ENCODE results near the gene ARID3B. TPM values are rescaled to one million over a fixed set of nuclear protein-coding genes. Genes with fewer than 3 reads are reported as not detected.

ARID3B gene
- total RNA-seq, 1 experiment from 2014 or later = 36.1 TPM

DNA sequence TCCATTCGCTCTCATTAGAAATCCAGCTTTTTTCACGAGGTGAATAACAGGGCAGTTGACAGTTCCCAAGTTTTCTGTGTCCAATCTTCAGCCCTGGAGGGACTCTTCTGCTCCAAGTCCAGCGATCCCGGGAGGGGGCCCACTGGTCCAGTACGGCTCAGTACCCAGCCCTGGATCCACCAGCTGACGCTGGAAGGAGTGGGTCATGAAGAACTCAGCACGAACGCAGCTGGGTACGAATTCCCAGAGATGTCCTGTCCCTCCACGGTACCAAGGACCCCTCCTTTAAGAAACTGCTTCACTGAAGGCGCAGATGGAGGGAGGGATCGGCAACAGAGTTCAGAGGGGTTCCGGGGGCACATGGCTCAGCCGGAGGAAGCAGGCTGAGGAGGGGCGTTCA is 58.1 kb downstream of the ARID3B start:
- intact Hi-C loops (cut with micrococcal nuclease; ENCODE audit: unreplicated experiment) = loop anchor here (2.0 kb wide), 2 partner anchors 16 to 58 kb away; partner anchors contain the start of genes ARID3B and CLK3
- Histone ChIP-seq H3K9me3 (no peaks in the 10 kb centered on the region), H3K36me3 (ENCODE audit: control insufficient read depth, insufficient read depth, low read length) (no peaks in the 10 kb centered on the region; the same call in 1 of the 2 replicates), H3K4me3 (ENCODE audit: low read depth, low read length) (peak overlapping the region; percentile 53), H3K4me1 (peaks cover 10% of the 10 kb centered on the region), H3K27me3 (replicated peaks; ENCODE audit: control insufficient read depth, insufficient read depth, low read length) (no peaks in the 10 kb centered on the region)
- peak overlapping the region; percentile 91 for H3K27ac Mint-ChIP-seq (ENCODE audit: unreplicated experiment)
- H3K27me3 Mint-ChIP-seq (ENCODE audit: insufficient read depth, unreplicated experiment) = no peaks in the 10 kb centered on the region
- peaks cover 11% of the 10 kb centered on the region for H3K4me1 Mint-ChIP-seq (ENCODE audit: low read depth, unreplicated experiment)
- no peak for DNase-seq
- no TSS peak for BruUV-seq (replicated peaks)
- CTCF ChIA-PET = interaction anchor here (0.8 kb wide), 1 partner anchor 32 kb away, joined by 3 read pairs; no protein-coding TSS in a partner anchor
- peaks cover 32% of the 10 kb centered on the region for H3K36me3 Mint-ChIP-seq (ENCODE audit: insufficient read depth, unreplicated experiment)
- no peaks in the 10 kb centered on the region for H3K9me3 Mint-ChIP-seq (ENCODE audit: unreplicated experiment)
- H3K4me3 Mint-ChIP-seq (ENCODE audit: unreplicated experiment) = peak overlapping the region; percentile 88
- TF ChIP-seq, protein P1, sequence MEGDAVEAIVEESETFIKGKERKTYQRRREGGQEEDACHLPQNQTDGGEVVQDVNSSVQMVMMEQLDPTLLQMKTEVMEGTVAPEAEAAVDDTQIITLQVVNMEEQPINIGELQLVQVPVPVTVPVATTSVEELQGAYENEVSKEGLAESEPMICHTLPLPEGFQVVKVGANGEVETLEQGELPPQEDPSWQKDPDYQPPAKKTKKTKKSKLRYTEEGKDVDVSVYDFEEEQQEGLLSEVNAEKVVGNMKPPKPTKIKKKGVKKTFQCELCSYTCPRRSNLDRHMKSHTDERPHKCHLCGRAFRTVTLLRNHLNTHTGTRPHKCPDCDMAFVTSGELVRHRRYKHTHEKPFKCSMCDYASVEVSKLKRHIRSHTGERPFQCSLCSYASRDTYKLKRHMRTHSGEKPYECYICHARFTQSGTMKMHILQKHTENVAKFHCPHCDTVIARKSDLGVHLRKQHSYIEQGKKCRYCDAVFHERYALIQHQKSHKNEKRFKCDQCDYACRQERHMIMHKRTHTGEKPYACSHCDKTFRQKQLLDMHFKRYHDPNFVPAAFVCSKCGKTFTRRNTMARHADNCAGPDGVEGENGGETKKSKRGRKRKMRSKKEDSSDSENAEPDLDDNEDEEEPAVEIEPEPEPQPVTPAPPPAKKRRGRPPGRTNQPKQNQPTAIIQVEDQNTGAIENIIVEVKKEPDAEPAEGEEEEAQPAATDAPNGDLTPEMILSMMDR (IDR thresholded peaks at IDR 0.05; ENCODE audit: insufficient read depth in 1 of 2, low read depth in 1 of 2, low read length in 1 of 2, severe bottlenecking in 1 of 2, unreplicated experiment in 1 of 2) = no peak
- POLR2A ChIA-PET = interaction anchor here (0.8 to 1.5 kb wide), 3 partner anchors 16 to 161 kb away, joined by 3 to 6 read pairs (median 4); partner anchors contain the start of gene CLK3

DNA sequence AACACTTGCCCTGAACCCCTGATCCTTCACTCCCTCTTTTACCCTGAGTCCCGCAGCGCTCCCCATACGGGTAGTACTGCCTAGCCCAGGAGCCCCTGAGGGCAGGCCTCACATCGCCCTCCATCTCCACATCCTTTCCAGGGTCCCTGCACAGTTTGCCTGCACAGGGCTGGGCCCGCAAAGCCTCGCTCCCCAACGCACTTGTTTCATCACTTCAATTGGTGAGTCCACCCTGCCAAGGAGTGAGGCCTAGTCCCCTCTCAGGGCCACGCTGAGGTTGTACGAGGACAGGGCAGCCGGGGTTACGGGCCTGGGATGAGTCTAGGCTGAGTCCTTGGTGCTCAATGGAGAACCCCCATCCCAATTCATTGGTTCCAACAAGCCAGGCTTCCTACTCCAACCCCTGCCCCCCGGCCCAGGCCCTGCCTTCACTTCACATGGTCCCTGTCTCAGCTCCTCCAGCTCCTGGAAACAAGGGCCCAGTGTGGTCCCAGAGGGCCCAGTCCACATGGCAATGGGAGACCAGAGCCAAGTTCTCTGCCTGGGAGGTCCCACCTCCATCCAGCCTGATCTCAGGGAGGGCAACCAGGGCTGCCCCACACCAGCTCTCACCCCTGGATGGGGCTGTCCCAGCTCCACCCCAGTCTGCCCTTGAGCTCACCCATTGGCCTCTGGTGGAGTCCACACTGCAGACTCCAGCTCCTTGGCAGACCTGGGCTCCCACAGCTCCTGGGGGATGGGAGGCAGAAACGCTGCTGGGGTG is 62.2 kb downstream of the ARID3B start:
- TF ChIP-seq, protein P1 (IDR thresholded peaks at IDR 0.05; ENCODE audit: insufficient read depth in 1 of 2, low read depth in 1 of 2, low read length in 1 of 2, severe bottlenecking in 1 of 2, unreplicated experiment in 1 of 2) = no peak
- no peaks in the 10 kb centered on the region for H3K36me3 ChIP-seq (ENCODE audit: control insufficient read depth, insufficient read depth, low read length)
- no peaks in the 10 kb centered on the region for H3K27me3 ChIP-seq (replicated peaks; ENCODE audit: control insufficient read depth, insufficient read depth, low read length)
- no peak for DNase-seq
- Mint-ChIP-seq H3K4me1 (ENCODE audit: low read depth, unreplicated experiment) (peaks cover 4% of the 10 kb centered on the region), H3K27me3 (ENCODE audit: insufficient read depth, unreplicated experiment) (peaks cover 3% of the 10 kb centered on the region), H3K36me3 (ENCODE audit: insufficient read depth, unreplicated experiment) (peaks cover 12% of the 10 kb centered on the region), H3K4me3 (ENCODE audit: unreplicated experiment) (no peak overlapping the region), H3K9me3 (ENCODE audit: unreplicated experiment) (no peaks in the 10 kb centered on the region), H3K27ac (ENCODE audit: unreplicated experiment) (no peak overlapping the region)
- intact Hi-C loops (cut with micrococcal nuclease; ENCODE audit: unreplicated experiment) = no loop called here
- H3K4me1 ChIP-seq = 0 out of 2 replicates have a peak, but pooled peaks cover 6% of the 10 kb centered on the region
- ChIA-PET CTCF (no interaction called here), POLR2A (no interaction called here)
- no peak overlapping the region for H3K4me3 ChIP-seq (ENCODE audit: low read depth, low read length)
- H3K9me3 ChIP-seq = no peaks in the 10 kb centered on the region
- no TSS peak for BruUV-seq (replicated peaks)

DNA sequence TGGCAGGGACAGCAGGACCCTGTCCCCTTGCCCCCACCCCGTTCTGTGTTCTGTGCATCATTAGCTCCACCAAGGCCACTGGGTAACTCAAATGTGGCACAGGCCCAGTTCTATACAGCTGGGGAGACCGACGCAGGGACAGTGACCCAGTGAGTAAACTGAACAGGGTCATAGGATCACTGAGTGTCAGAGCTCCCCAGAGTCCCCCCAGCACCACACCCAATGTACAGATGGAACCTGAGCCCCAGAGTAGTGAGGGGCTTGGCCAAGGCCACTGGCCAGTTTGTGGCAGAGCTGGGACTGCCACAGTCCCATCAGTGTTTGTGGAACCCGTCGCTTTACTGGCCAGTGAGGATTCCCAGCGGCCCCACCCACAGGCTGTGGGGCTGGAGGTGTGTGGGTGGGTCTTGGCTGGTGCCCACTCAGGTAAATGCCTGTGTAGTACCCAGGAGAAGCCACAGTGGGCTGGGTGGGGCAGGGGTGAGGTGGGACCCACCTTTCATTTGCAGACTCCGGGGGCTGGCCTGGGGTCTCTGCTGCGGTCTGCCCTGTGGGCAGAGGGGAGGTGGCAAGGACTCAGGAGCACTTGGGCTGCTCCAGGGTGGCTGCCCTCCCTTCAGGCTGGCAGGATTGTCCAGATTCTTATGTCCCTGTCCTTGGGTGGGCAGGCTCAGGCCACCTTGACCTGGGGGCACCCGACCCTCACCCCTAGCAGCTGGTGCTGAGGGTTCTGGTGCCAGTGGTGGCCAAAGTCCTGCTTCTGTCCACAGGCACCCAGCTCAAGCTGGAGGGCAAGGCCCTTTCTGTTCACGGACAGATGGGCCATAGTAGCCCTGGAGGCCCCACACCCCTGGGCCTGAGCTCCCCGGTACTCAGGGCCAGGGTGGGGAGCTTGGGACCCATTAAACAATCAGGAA is 63.0 kb downstream of the ARID3B start:
- no peak for DNase-seq

More for the DNA sequence above, 63.0 kb downstream of the ARID3B start:
- Histone ChIP-seq H3K36me3 (ENCODE audit: control insufficient read depth, insufficient read depth, low read length) (no peaks in the 10 kb centered on the region), H3K9me3 (no peaks in the 10 kb centered on the region), H3K4me3 (ENCODE audit: low read depth, low read length) (no peak overlapping the region), H3K4me1 (0 out of 2 replicates have a peak, but pooled peaks cover 2% of the 10 kb centered on the region), H3K27me3 (replicated peaks; ENCODE audit: control insufficient read depth, insufficient read depth, low read length) (no peaks in the 10 kb centered on the region)
- H3K27ac Mint-ChIP-seq (ENCODE audit: unreplicated experiment) = no peak overlapping the region
- no peak overlapping the region for H3K4me3 Mint-ChIP-seq (ENCODE audit: unreplicated experiment)
- BruUV-seq (replicated peaks) = no TSS peak
- H3K4me1 Mint-ChIP-seq (ENCODE audit: low read depth, unreplicated experiment) = no peaks in the 10 kb centered on the region
- H3K36me3 Mint-ChIP-seq (ENCODE audit: insufficient read depth, unreplicated experiment) = peaks cover 3% of the 10 kb centered on the region
- CTCF ChIA-PET = no interaction called here
- intact Hi-C loops (cut with micrococcal nuclease; ENCODE audit: unreplicated experiment) = no loop called here
- POLR2A ChIA-PET = no interaction called here
- H3K9me3 Mint-ChIP-seq (ENCODE audit: unreplicated experiment) = no peaks in the 10 kb centered on the region
- peaks cover 3% of the 10 kb centered on the region for H3K27me3 Mint-ChIP-seq (ENCODE audit: insufficient read depth, unreplicated experiment)
- TF ChIP-seq, protein P1 (IDR thresholded peaks at IDR 0.05; ENCODE audit: insufficient read depth in 1 of 2, low read depth in 1 of 2, low read length in 1 of 2, severe bottlenecking in 1 of 2, unreplicated experiment in 1 of 2) = no peak

Data from Caco-2 (cell line).